ENCODE results near the gene ZNF45. TPM values are rescaled to one million over a fixed set of nuclear protein-coding genes. Genes with fewer than 3 reads are reported as not detected.

Gene ZNF45
- total and polyA plus RNA-seq, 2 donors (not counting 1 experiment from before 2014, with no cell fraction given) = 13.2 to 22.1 TPM

- DNase-seq (ENCODE audit: low read depth in 2 of 2) = peak in 1 of 2 donors; percentile 15
- H3K9me3 ChIP-seq (ENCODE audit: control insufficient read depth, insufficient read depth, low read depth, low read length) = peaks cover 7% of the 10 kb centered on the region
- no peak overlapping the region for H3K9ac ChIP-seq (ENCODE audit: insufficient read depth, low read length)
- H3K4me3 ChIP-seq (replicated peaks in 1 of 4; ENCODE audit: control extremely low read depth in 1 of 4, insufficient read depth in 1 of 4, low read depth in 3 of 4, low read length in 4 of 4) = no peak overlapping the region
- no peaks in the 10 kb centered on the region for H3K4me1 ChIP-seq (ENCODE audit: control insufficient read depth, extremely low read depth, insufficient read depth, low read length)
- H3K27ac ChIP-seq (ENCODE audit: insufficient read depth, low read length) = no peak overlapping the region
- H3K79me2 ChIP-seq (ENCODE audit: control insufficient read depth, insufficient read depth, low read length) = no peaks in the 10 kb centered on the region
- no peak for TF ChIP-seq EZH2 (IDR thresholded peaks at IDR 0.05; ENCODE audit: low read length, missing control alignments)
- TF ChIP-seq, protein P1, sequence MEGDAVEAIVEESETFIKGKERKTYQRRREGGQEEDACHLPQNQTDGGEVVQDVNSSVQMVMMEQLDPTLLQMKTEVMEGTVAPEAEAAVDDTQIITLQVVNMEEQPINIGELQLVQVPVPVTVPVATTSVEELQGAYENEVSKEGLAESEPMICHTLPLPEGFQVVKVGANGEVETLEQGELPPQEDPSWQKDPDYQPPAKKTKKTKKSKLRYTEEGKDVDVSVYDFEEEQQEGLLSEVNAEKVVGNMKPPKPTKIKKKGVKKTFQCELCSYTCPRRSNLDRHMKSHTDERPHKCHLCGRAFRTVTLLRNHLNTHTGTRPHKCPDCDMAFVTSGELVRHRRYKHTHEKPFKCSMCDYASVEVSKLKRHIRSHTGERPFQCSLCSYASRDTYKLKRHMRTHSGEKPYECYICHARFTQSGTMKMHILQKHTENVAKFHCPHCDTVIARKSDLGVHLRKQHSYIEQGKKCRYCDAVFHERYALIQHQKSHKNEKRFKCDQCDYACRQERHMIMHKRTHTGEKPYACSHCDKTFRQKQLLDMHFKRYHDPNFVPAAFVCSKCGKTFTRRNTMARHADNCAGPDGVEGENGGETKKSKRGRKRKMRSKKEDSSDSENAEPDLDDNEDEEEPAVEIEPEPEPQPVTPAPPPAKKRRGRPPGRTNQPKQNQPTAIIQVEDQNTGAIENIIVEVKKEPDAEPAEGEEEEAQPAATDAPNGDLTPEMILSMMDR (conservative IDR thresholded peaks at IDR 0.05 in 1 of 2, IDR thresholded peaks at IDR 0.05 in 1 of 2; ENCODE audit: low read depth in 1 of 2, low read length in 2 of 2) = no peak
- peaks cover 10% of the 10 kb centered on the region for H3K36me3 ChIP-seq (ENCODE audit: control insufficient read depth, insufficient read depth, low read length)
- H4K20me1 ChIP-seq (ENCODE audit: control insufficient read depth, extremely low read depth, insufficient read depth, low read length) = no peaks in the 10 kb centered on the region
- no peaks in the 10 kb centered on the region for H3K27me3 ChIP-seq (ENCODE audit: control insufficient read depth, insufficient read depth, low read length)
- no peak overlapping the region for H2AFZ ChIP-seq (ENCODE audit: low read length)
- no peak overlapping the region for H3K4me2 ChIP-seq (ENCODE audit: extremely low read depth, insufficient read depth, low read length)
These were observed 21.0 kb downstream of the ZNF45 start for GRCh38 chr19:43914051-43914450.

GRCh38 chr19:43913383-43913782 is 21.7 kb downstream of the ZNF45 start:
- Histone ChIP-seq H4K20me1 (ENCODE audit: control insufficient read depth, extremely low read depth, insufficient read depth, low read length) (no peaks in the 10 kb centered on the region), H3K36me3 (ENCODE audit: control insufficient read depth, insufficient read depth, low read length) (peaks cover 10% of the 10 kb centered on the region), H3K27me3 (ENCODE audit: control insufficient read depth, insufficient read depth, low read length) (no peaks in the 10 kb centered on the region)

DNA sequence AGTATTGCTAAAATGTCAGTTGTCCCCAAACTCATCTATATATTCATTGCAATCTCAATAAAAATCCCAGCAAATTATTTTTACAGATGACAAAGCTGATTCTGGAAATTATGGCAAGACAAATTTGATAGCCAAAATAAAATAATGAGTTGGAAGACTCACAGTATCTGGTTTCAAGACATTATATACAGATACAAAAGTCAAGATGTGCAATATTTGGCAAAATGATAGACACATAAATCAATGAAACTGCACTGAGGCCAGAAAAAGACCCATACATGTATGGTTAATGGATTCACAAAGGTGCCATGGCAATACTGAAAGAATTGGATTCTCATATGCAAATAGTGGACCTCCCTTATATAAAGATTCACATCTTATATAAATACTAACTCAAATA is 24.2 kb downstream of the ZNF45 start:
- H3K27me3 ChIP-seq (ENCODE audit: control insufficient read depth, insufficient read depth, low read length) = no peaks in the 10 kb centered on the region
- no peaks in the 10 kb centered on the region for H4K20me1 ChIP-seq (ENCODE audit: control insufficient read depth, extremely low read depth, insufficient read depth, low read length)
- TF ChIP-seq, protein P1 (conservative IDR thresholded peaks at IDR 0.05 in 1 of 2, IDR thresholded peaks at IDR 0.05 in 1 of 2; ENCODE audit: low read depth in 1 of 2, low read length in 2 of 2) = no peak
- TF ChIP-seq EZH2 (IDR thresholded peaks at IDR 0.05; ENCODE audit: low read length, missing control alignments) = no peak

More at GRCh38 chr19:43913383-43913782, 21.7 kb downstream of the ZNF45 start:
- Histone ChIP-seq H2AFZ (ENCODE audit: low read length) (no peak overlapping the region), H3K4me3 (replicated peaks in 1 of 4; ENCODE audit: control extremely low read depth in 1 of 4, insufficient read depth in 1 of 4, low read depth in 3 of 4, low read length in 4 of 4) (no peak overlapping the region), H3K9me3 (ENCODE audit: control insufficient read depth, insufficient read depth, low read depth, low read length) (peaks cover 7% of the 10 kb centered on the region), H3K27ac (ENCODE audit: insufficient read depth, low read length) (no peak overlapping the region), H3K4me1 (ENCODE audit: control insufficient read depth, extremely low read depth, insufficient read depth, low read length) (no peaks in the 10 kb centered on the region), H3K4me2 (ENCODE audit: extremely low read depth, insufficient read depth, low read length) (no peak overlapping the region), H3K9ac (ENCODE audit: insufficient read depth, low read length) (no peak overlapping the region), H3K79me2 (ENCODE audit: control insufficient read depth, insufficient read depth, low read length) (no peaks in the 10 kb centered on the region)
- TF ChIP-seq EZH2 (IDR thresholded peaks at IDR 0.05; ENCODE audit: low read length, missing control alignments) = no peak
- TF ChIP-seq, protein P1 (conservative IDR thresholded peaks at IDR 0.05 in 1 of 2, IDR thresholded peaks at IDR 0.05 in 1 of 2; ENCODE audit: low read depth in 1 of 2, low read length in 2 of 2) = no peak
- peak in 1 of 2 donors; percentile 10 for DNase-seq (ENCODE audit: low read depth in 2 of 2)

More for the DNA sequence above, 24.2 kb downstream of the ZNF45 start:
- H3K4me1 ChIP-seq (ENCODE audit: control insufficient read depth, extremely low read depth, insufficient read depth, low read length) = no peaks in the 10 kb centered on the region
- DNase-seq (ENCODE audit: low read depth in 2 of 2) = no peak
- no peak overlapping the region for H3K9ac ChIP-seq (ENCODE audit: insufficient read depth, low read length)
- no peak overlapping the region for H3K4me2 ChIP-seq (ENCODE audit: extremely low read depth, insufficient read depth, low read length)
- no peak overlapping the region for H3K27ac ChIP-seq (ENCODE audit: insufficient read depth, low read length)
- no peak overlapping the region for H3K4me3 ChIP-seq (replicated peaks in 1 of 4; ENCODE audit: control extremely low read depth in 1 of 4, insufficient read depth in 1 of 4, low read depth in 3 of 4, low read length in 4 of 4)
- no peaks in the 10 kb centered on the region for H3K79me2 ChIP-seq (ENCODE audit: control insufficient read depth, insufficient read depth, low read length)
- peaks cover 10% of the 10 kb centered on the region for H3K36me3 ChIP-seq (ENCODE audit: control insufficient read depth, insufficient read depth, low read length)
- H3K9me3 ChIP-seq (ENCODE audit: control insufficient read depth, insufficient read depth, low read depth, low read length) = peaks cover 7% of the 10 kb centered on the region
- H2AFZ ChIP-seq (ENCODE audit: low read length) = no peak overlapping the region

Measured in fibroblast of lung (primary cell).